Measurements from ENCODE around the gene MYH9. TPM values are rescaled to one million over a fixed set of nuclear protein-coding genes. Genes with fewer than 3 reads are reported as not detected.
"Not testable (repeated sequence)": the region's sequence is repeated elsewhere in the genome, so short reads cannot be mapped to it uniquely, and the experiment has no call there.

Gene MYH9
- total RNA-seq, 1 donor from 2014 or later, result 633 TPM

GRCh38 chr22:36422287-36423014 lies 34.7 kb upstream of the MYH9 start:
- Mint-ChIP-seq H3K4me3 (no peak overlapping the region), H3K9me3 (no peaks in the 10 kb centered on the region), H3K27ac (no peak overlapping the region), H3K27me3 (no peaks in the 10 kb centered on the region), H3K36me3 (ENCODE audit: low read depth) (no peaks in the 10 kb centered on the region), H3K4me1 (peaks cover 32% of the 10 kb centered on the region)
- intact Hi-C loops (cut with micrococcal nuclease), result no loop called here
- DNase-seq, result no peak

GRCh38 chr22:36419912-36420882 lies 32.4 kb upstream of the MYH9 start:
- DNase-seq, result no peak
- no peaks in the 10 kb centered on the region for H3K36me3 Mint-ChIP-seq (ENCODE audit: low read depth)
- H3K4me3 Mint-ChIP-seq, result no peak overlapping the region
- no peaks in the 10 kb centered on the region for H3K27me3 Mint-ChIP-seq
- peaks cover 28% of the 10 kb centered on the region for H3K4me1 Mint-ChIP-seq
- no peaks in the 10 kb centered on the region for H3K9me3 Mint-ChIP-seq
- no peak overlapping the region for H3K27ac Mint-ChIP-seq
- intact Hi-C loops (cut with micrococcal nuclease), result no loop called here

- intact Hi-C loops (cut with micrococcal nuclease), result no loop called here
- no peaks in the 10 kb centered on the region for H3K9me3 Mint-ChIP-seq
- H3K4me3 Mint-ChIP-seq, result peak overlapping the region; percentile 13
- DNase-seq, result peak; percentile 64
- no peaks in the 10 kb centered on the region for H3K36me3 Mint-ChIP-seq (ENCODE audit: low read depth)
- peak overlapping the region; percentile 1 for H3K27ac Mint-ChIP-seq
- no peaks in the 10 kb centered on the region for H3K27me3 Mint-ChIP-seq
- peaks cover 22% of the 10 kb centered on the region for H3K4me1 Mint-ChIP-seq
Measured at GRCh38 chr22:36419177-36419911, 31.6 kb upstream of the MYH9 start.

DNA sequence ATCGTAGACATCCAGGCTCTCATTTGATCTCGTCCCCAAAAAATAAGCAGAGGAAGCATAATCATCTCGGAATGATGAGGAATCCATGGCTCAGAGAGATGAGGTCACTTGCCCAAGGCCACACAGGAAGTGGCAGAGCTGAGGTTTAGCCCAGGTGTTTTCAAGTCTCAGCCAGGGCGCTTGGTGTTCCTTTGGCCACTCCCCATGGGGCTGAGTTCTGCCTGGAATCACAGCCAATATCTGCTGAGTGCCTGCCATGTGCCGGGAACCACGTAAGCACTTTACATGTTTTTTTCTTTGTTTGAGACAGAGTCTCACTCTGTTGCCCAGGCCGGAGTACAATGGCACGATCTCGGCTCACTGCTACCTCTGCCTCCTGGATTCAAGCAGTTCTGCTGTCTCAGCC lies 29.5 kb upstream of the MYH9 start:
- no peaks in the 10 kb centered on the region for H3K9me3 Mint-ChIP-seq
- no peaks in the 10 kb centered on the region for H3K27me3 Mint-ChIP-seq
- intact Hi-C loops (cut with micrococcal nuclease), result no loop called here

DNA sequence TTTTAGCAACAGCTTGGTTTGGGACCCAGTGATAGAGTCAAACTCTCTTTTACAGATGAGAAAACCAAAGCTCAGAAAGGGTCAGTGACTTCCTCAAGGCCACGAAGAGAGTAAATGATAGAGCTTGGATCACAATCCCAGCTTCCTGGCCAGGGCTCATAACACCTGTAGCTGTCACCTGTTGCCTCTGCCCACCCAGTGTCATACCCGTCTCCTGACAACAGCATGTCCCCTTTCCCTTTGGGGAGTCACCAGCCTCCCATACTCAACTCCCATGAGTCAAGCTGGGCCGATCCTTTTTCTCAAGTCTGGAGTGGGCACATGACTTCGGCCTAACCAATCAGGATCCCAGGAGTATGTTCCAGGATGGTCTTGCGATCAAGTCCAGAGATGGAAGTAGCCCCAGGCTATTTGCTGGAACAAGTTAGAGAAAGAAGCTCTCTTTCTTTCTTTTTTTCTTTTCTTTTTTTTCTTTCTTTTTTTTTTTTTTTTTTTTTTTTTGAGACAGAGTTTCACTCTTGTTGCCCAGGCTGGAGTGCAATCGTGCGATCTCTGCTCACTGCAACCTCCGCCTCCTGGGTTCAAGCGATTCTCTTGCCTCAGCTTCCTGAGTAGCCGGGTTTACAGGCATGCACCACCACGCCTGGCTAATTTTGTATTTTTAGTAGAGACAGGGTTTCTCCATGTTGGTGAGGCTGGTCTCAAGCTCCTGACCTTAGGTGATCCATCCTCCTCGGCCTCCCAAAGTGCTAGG lies 27.8 kb upstream of the MYH9 start:
- H3K27me3 Mint-ChIP-seq, result no peaks in the 10 kb centered on the region
- H3K4me1 Mint-ChIP-seq, result peaks cover 24% of the 10 kb centered on the region
- no peak overlapping the region for H3K27ac Mint-ChIP-seq
- intact Hi-C loops (cut with micrococcal nuclease), result no loop called here
- no peaks in the 10 kb centered on the region for H3K9me3 Mint-ChIP-seq
- H3K4me3 Mint-ChIP-seq, result no peak overlapping the region
- no peak for DNase-seq
- H3K36me3 Mint-ChIP-seq (ENCODE audit: low read depth), result no peaks in the 10 kb centered on the region

More for the DNA sequence above, 29.5 kb upstream of the MYH9 start:
- H3K36me3 Mint-ChIP-seq (ENCODE audit: low read depth), result no peaks in the 10 kb centered on the region
- no peak overlapping the region for H3K27ac Mint-ChIP-seq
- peaks cover 21% of the 10 kb centered on the region for H3K4me1 Mint-ChIP-seq
- no peak for DNase-seq
- no peak overlapping the region for H3K4me3 Mint-ChIP-seq

GRCh38 chr22:36413022-36413775 lies 25.4 kb upstream of the MYH9 start:
- Mint-ChIP-seq H3K4me3 (no peak overlapping the region), H3K27me3 (no peaks in the 10 kb centered on the region), H3K4me1 (peaks cover 24% of the 10 kb centered on the region), H3K36me3 (ENCODE audit: low read depth) (no peaks in the 10 kb centered on the region), H3K9me3 (no peaks in the 10 kb centered on the region), H3K27ac (no peak overlapping the region)
- intact Hi-C loops (cut with micrococcal nuclease), result no loop called here
- DNase-seq, result no peak

DNA sequence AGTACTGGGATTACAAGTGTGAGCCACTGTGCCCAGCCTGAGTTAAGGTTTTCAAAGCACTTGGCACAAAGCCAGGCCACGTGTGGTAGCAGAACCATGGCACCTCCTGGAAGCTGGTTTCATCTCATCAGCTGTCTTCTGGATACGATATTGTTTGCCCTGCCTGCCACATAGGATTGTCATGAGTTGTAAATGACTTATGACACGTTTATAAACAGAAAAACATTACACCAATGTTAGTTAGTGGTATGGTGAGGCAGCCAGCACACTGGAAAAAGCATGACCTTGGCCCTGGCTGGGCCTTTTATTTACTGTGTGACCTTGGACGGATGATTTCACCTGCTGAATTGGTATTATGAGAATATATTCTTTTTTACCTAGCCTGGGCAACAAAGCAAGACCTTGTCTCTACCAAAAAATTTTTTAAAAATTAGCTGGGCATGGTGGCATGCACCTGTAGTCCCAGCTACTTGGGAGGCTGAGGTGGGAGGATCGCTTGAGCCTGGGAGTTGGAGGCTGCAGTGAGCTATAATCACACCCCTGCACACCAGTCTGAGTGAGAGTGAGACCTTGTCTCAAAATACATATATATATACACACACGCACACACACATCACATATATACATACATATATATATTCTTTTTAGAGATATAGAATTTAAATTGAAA lies 24.0 kb upstream of the MYH9 start:
- Mint-ChIP-seq H3K36me3 (ENCODE audit: low read depth) (no peaks in the 10 kb centered on the region), H3K4me3 (no peak overlapping the region), H3K27me3 (no peaks in the 10 kb centered on the region), H3K4me1 (peaks cover 23% of the 10 kb centered on the region), H3K27ac (no peak overlapping the region), H3K9me3 (no peaks in the 10 kb centered on the region)
- no peak for DNase-seq
- intact Hi-C loops (cut with micrococcal nuclease), result no loop called here

GRCh38 chr22:36409911-36410756 lies 22.4 kb upstream of the MYH9 start:
- peak overlapping the region; percentile 78 for H3K4me3 Mint-ChIP-seq
- H3K9me3 Mint-ChIP-seq, result no peaks in the 10 kb centered on the region
- no peaks in the 10 kb centered on the region for H3K36me3 Mint-ChIP-seq (ENCODE audit: low read depth)
- H3K4me1 Mint-ChIP-seq, result peaks cover 35% of the 10 kb centered on the region
- intact Hi-C loops (cut with micrococcal nuclease), result no loop called here
- DNase-seq, result peak; percentile 89
- no peaks in the 10 kb centered on the region for H3K27me3 Mint-ChIP-seq
- peak overlapping the region; percentile 58 for H3K27ac Mint-ChIP-seq

DNA sequence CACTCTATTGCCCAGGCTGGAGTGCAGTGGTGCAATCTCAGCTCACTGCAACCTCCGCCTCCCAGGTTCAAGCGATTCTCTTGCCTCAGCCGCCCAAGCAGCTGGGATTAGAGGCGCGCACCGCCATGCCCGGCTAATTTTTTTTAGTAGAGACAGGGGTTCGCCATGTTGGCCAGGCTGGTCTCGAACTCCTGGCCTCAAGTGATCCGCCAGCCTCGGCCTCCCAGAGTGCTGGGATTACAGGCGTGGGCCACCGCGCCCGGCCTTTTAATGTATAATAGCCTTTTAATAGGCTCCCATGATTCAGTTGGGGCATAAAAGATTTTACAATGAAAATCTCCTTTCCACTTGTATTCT lies 21.8 kb upstream of the MYH9 start:
- intact Hi-C loops (cut with micrococcal nuclease); H3K9me3 Mint-ChIP-seq; H3K27ac Mint-ChIP-seq; DNase-seq; H3K27me3 Mint-ChIP-seq; H3K36me3 Mint-ChIP-seq (ENCODE audit: low read depth): not testable (repeated sequence)
- Mint-ChIP-seq H3K4me3 (peak overlapping the region; percentile 78), H3K4me1 (peaks cover 40% of the 10 kb centered on the region)

- no peaks in the 10 kb centered on the region for H3K27me3 Mint-ChIP-seq
- peaks cover 40% of the 10 kb centered on the region for H3K4me1 Mint-ChIP-seq
- H3K36me3 Mint-ChIP-seq (ENCODE audit: low read depth), result no peaks in the 10 kb centered on the region
- H3K4me3 Mint-ChIP-seq, result peak overlapping the region; percentile 27
- intact Hi-C loops (cut with micrococcal nuclease), result no loop called here
- no peaks in the 10 kb centered on the region for H3K9me3 Mint-ChIP-seq
- no peak for DNase-seq
- H3K27ac Mint-ChIP-seq, result peak overlapping the region; percentile 18
Measured at GRCh38 chr22:36409056-36409455, 21.3 kb upstream of the MYH9 start.

GRCh38 chr22:36406721-36407120 lies 19.0 kb upstream of the MYH9 start:
- no peaks in the 10 kb centered on the region for H3K27me3 Mint-ChIP-seq
- peaks cover 36% of the 10 kb centered on the region for H3K4me1 Mint-ChIP-seq
- no peak overlapping the region for H3K4me3 Mint-ChIP-seq
- H3K27ac Mint-ChIP-seq, result no peak overlapping the region
- no peaks in the 10 kb centered on the region for H3K36me3 Mint-ChIP-seq (ENCODE audit: low read depth)
- intact Hi-C loops (cut with micrococcal nuclease), result no loop called here
- H3K9me3 Mint-ChIP-seq, result no peaks in the 10 kb centered on the region
- DNase-seq, result no peak

All from activated CD4-positive, alpha-beta T cell treated with anti-CD3 and anti-CD28 coated beads, Interleukin-2, amount 10 ng/mL, durations not matched to agents 24 days and 14 days (primary cell).